GM18868 (cell line): ENCODE results near the gene ZSCAN32.

Source experiments
- ATAC-seq: cut with Tn5 transposase; IDR thresholded peaks from one replicate; pipeline ENCODE4 v1.9.1; 2021; ENCODE audit warnings: mild to moderate bottlenecking, moderate library complexity; ENCODE audit not compliant: unreplicated experiment

Gene ZSCAN32

DNA sequence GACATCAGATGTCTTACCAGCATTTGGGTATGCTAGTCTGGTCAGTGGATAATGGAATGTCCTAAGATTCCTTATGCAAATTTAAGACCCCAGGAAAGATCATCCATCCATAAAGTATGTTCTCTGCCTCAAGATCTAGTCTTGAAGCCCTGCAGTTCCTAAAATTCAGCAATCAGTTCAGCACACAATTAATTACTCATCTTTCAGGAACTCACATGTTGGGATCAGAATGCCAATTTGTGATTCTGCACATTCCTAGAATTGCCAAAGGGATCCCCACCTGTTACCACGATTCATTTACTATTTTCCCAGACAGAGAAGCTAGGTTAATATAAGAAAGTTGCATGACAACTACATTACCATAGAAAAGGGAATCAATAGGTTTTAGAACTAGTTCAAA lies 41.9 kb downstream of the ZSCAN32 start:
- no peak for ATAC-seq

DNA sequence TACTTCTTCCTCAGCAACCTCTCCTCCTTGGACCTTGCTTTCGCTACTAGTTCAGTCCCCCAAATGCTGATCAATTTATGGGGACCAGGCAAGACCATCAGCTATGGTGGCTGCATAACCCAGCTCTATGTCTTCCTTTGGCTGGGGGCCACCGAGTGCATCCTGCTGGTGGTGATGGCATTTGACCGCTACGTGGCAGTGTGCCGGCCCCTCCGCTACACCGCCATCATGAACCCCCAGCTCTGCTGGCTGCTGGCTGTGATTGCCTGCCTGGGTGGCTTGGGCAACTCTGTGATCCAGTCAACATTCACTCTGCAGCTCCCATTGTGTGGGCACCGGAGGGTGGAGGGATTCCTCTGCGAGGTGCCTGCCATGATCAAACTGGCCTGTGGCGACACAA lies 44.7 kb downstream of the ZSCAN32 start:
- no peak for ATAC-seq

DNA sequence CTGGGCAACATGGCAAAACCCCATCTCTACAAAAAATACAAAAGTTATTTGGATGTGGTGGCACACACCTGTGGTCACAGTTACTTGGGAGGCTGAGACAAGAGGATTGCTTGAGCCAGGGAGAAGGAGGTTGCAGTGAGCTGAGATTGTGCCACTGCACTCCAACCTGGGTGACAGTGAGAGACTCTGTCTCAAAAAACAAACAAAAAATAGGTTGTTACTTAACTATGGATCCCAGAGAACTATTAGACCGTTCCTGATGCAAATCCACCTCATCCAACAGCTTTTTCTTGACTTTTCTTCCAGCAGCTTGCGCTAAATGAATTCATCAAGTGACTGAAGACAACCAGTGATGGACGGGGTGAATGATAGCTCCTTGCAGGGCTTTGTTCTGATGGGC lies 45.2 kb downstream of the ZSCAN32 start, which contains the start of gene OR2C1:
Gene OR2C1, plus strand, starts transcription at position 301 of the 400 bp plus-strand sequence. Its CDS starts 52 bp downstream, at position 353.
- ATAC-seq = no peak

DNA sequence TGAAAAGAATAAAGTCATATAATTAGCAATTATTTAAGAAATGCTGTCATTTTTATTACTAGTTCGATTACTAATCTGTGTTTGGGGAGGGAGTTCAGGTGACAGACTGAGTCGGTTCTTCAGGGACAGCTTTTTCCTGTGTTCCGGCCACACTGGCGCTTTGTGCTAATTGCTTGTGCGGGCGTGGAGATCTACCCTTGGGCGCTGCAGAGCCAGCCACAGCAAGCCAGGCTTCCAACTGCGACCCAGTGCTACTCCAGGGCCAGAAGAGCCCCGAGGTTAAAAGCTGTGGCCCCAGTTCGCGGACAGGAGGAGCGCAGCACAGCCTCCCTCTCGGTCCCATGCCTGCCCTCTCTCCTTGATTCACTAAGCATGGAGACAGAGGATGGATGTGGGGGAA lies 51.6 kb downstream of the ZSCAN32 start:
- no peak for ATAC-seq

DNA sequence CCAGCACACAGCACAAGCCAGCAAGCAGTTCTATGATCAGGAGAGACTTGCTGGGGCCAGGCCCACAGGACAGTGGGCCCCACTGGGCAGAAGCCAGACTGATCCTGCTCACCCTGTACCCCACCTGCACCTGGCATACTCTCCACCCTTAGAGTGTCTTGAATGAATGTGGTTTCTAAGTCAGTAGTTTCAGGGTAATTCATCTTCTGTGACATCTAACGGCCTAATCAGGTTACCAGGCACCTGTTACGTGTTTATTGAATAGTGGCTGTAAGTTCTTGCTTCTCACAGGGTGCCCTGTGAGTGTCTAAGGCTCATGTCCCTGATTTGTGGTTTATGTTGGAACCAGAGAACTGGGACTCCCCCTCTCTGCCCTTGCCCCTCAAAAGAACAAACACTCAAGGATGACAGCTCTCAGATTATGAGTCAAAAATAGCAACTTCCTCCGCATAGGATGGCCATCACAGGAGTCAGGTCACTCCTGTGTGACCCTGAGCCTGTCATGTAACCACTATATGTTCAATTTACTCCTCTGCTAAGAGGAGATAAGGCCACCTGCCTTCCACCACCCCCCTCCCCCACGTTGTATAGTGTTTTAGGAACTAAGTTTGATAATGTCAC lies 52.1 kb downstream of the ZSCAN32 start:
- no peak for ATAC-seq

DNA sequence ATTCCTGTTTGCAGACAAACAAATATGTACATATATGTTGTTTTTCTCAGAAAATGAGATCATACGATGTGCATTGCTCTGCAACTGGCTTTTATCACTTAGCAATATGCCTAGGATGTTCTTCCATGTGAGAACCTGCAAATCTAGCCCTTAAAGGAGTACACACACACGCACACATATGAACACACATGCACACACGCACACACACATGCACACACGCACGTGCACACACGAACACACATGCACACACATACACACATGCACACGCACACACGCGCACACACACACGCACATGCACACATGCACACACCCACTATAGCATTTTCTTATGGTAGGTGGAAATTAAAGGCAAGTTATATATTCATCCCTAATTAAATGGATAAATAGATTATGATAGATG lies 53.2 kb downstream of the ZSCAN32 start:
- no peak for ATAC-seq

DNA sequence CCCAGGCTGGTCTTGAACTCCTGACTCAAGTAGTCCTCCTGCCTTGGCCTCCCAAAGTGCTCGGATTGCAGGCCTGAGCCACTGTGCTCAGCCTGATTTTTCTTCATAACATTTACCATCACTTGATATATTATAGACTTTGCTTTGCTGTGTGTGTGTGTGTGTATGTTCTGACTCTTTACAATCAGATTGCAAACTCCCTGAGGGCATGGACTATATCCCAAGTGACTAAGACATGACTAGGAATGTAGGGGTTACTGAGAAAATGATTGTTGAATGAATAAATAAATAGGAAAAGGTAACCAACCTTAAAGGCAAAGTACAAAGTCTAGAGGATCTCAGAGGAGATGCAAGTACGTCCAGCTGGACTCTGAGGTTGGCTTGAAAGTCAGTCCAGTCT lies 54.8 kb downstream of the ZSCAN32 start:
- ATAC-seq = no peak
